MM.1S (cell line): ENCODE results near the gene JPH3.

Experiments used
- CTCF ChIP-seq: fragments of 300-600 bp; sonication (generic); IDR thresholded peaks from 2 replicates; pipeline ENCODE4 v1.5.1; 2016; ENCODE audit warnings: antibody characterized with exemption, low read length, mixed read lengths
- EZH2 ChIP-seq: fragments of 300-600 bp; sonication (generic); optimal IDR thresholded peaks from 2 replicates; pipeline ENCODE3; 2017; ENCODE audit warnings: low read depth, mild to moderate bottlenecking, antibody characterized with exemption, low read length, mixed read lengths
- EZH2phosphoT487 ChIP-seq: fragments of 300-600 bp; sonication (generic); IDR thresholded peaks from 2 replicates; pipeline ENCODE4 v1.6.1; 2018; ENCODE audit warnings: antibody characterized with exemption, low read length

GRCh38 chr16:87572959-87573358 is 29.3 kb upstream of the JPH3 start:
- TF ChIP-seq CTCF: no peak
- TF ChIP-seq EZH2: no peak
- TF ChIP-seq EZH2phosphoT487: no peak
